ENCODE measurements around the gene HES6.

GRCh38 chr2:238228700-238229099 lies 11.1 kb downstream of the HES6 start:
- TF ChIP-seq CTCF (IDR thresholded peaks at IDR 0.05 in 4 of 5, conservative IDR thresholded peaks at IDR 0.05 in 1 of 5) = no peak
- no peak for TF ChIP-seq POLR2A (IDR thresholded peaks at IDR 0.05)

All from gastrocnemius medialis (tissue), 4 donors.